ENCODE results near the gene CABLES2.

DNA sequence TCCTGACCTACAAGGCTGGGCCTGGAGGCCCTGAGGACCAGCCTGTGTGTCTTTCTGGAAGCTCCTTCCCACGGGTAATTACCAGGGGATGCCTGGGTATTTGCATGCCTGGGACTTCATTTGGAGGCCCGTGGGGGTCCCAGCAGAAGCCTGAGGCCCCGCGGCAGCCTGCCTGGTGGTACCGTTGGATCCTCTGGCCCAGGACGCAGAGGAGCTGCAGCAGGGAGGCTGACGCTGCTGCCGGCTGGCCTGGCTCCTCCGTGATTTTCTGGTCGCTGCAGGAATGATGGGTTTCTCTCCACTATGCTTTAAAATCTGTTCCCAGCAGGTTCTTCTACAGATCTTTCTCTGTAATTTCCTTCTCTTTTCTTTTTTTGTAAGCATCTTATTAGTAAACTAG, 6.5 kb downstream of the CABLES2 start:
- TF ChIP-seq CTCF (IDR thresholded peaks at IDR 0.05) (no peak), POLR2A (IDR thresholded peaks at IDR 0.05) (no peak)
